Muscle of arm (tissue), 12 donors: ENCODE results near the gene CRYGS. TPM values are rescaled to one million over a fixed set of nuclear protein-coding genes. Genes with fewer than 3 reads are reported as not detected.
"Not testable (repeated sequence)": the region's sequence is repeated elsewhere in the genome, so short reads cannot be mapped to it uniquely, and the experiment has no call there.

ENCODE experiments used
- DNase-seq: peaks from one replicate; pipeline ENCODE4 v3.0.0-alpha.2; 2013
- polyA plus RNA-seq, 12 donors: library from polyadenylated mRNA; unstranded; fragments of 120-200 nt; gene quantifications; one replicate each; pipeline ENCODE4 v1.2.1, GENCODE V29; 2013; ENCODE audit not compliant: insufficient read length in 12 of 12

CRYGS gene
- polyA plus RNA-seq, 12 donors: 1.6 to 7.0 (median 3.2) TPM; not detected in 2

- no peak for DNase-seq
Observed at GRCh38 chr3:186520431-186520830, 23.7 kb downstream of the CRYGS start.

- DNase-seq: no peak
Observed at GRCh38 chr3:186519021-186519658, 25.0 kb downstream of the CRYGS start.

- no peak for DNase-seq
Observed at GRCh38 chr3:186517218-186517617, 27.0 kb downstream of the CRYGS start.

- no peak for DNase-seq
Observed at GRCh38 chr3:186516646-186517045, 27.5 kb downstream of the CRYGS start.

GRCh38 chr3:186515125-186515524 is 29.1 kb downstream of the CRYGS start:
- no peak for DNase-seq

GRCh38 chr3:186514296-186515002 is 29.7 kb downstream of the CRYGS start:
- no peak for DNase-seq

GRCh38 chr3:186513386-186513785 is 30.8 kb downstream of the CRYGS start:
- DNase-seq: no peak

GRCh38 chr3:186512570-186513302 is 31.4 kb downstream of the CRYGS start:
- DNase-seq: no peak

GRCh38 chr3:186511702-186512101 is 32.5 kb downstream of the CRYGS start:
- no peak for DNase-seq

- DNase-seq: no peak
Observed at GRCh38 chr3:186511245-186511644, 32.9 kb downstream of the CRYGS start.

GRCh38 chr3:186510374-186511079 is 33.7 kb downstream of the CRYGS start:
- no peak for DNase-seq

GRCh38 chr3:186509423-186509822 is 34.8 kb downstream of the CRYGS start:
- no peak for DNase-seq

GRCh38 chr3:186506857-186507256 is 37.3 kb downstream of the CRYGS start:
- DNase-seq: no peak

- DNase-seq: no peak
Observed at GRCh38 chr3:186506191-186506739, 37.9 kb downstream of the CRYGS start.

- no peak for DNase-seq
Observed at GRCh38 chr3:186502966-186503712, 41.0 kb downstream of the CRYGS start.

GRCh38 chr3:186502138-186502948 is 41.8 kb downstream of the CRYGS start:
- no peak for DNase-seq

GRCh38 chr3:186499949-186500348 is 44.2 kb downstream of the CRYGS start:
- not testable (repeated sequence) for DNase-seq

GRCh38 chr3:186498022-186498421 is 46.2 kb downstream of the CRYGS start:
- not testable (repeated sequence) for DNase-seq

- DNase-seq: no peak
Observed at GRCh38 chr3:186497608-186498007, 46.6 kb downstream of the CRYGS start.

- DNase-seq: no peak
Observed at GRCh38 chr3:186496635-186497034, 47.5 kb downstream of the CRYGS start.
